CD4-positive, alpha-beta T cell treated with Interferon gamma for 1 hour (primary cell): ENCODE measurements around the gene SPG7.

Source experiments
- DNase-seq: peaks from one replicate; pipeline ENCODE4 v3.0.0-alpha.2; 2020

The SPG7 gene

GRCh38 chr16:89548344-89549006, 40.3 kb downstream of the SPG7 start:
- DNase-seq: no peak

- DNase-seq: no peak
Measured at GRCh38 chr16:89549007-89549700, 41.0 kb downstream of the SPG7 start.

- no peak for DNase-seq
Measured at GRCh38 chr16:89550421-89551007, 42.3 kb downstream of the SPG7 start.

- no peak for DNase-seq
Measured at GRCh38 chr16:89552329-89552728, 44.1 kb downstream of the SPG7 start.

GRCh38 chr16:89552913-89553312, 44.7 kb downstream of the SPG7 start:
- DNase-seq: no peak

GRCh38 chr16:89553733-89554132, 45.5 kb downstream of the SPG7 start:
- DNase-seq: no peak

- DNase-seq: no peak
Measured at GRCh38 chr16:89554343-89554742, 46.1 kb downstream of the SPG7 start.

GRCh38 chr16:89555265-89555664, 47.1 kb downstream of the SPG7 start:
- no peak for DNase-seq

- DNase-seq: no peak
Measured at GRCh38 chr16:89555780-89556179, 47.6 kb downstream of the SPG7 start.

- peak; percentile 74 for DNase-seq
Measured at GRCh38 chr16:89556750-89557689, 48.8 kb downstream of the SPG7 start.

GRCh38 chr16:89557690-89558490, 49.7 kb downstream of the SPG7 start:
- DNase-seq: no peak

GRCh38 chr16:89560378-89561141, 52.4 kb downstream of the SPG7 start, which contains the start of gene RPL13:
Gene RPL13, plus strand, starts transcription at chr16:89560682. Its CDS starts 278 bp downstream, at chr16:89560960.
- DNase-seq: peak; percentile 93

GRCh38 chr16:89561142-89561883, 53.1 kb downstream of the SPG7 start:
- DNase-seq: no peak

GRCh38 chr16:89561884-89562599, 53.8 kb downstream of the SPG7 start:
- no peak for DNase-seq

- no peak for DNase-seq
Measured at GRCh38 chr16:89562939-89563338, 54.7 kb downstream of the SPG7 start.

GRCh38 chr16:89563639-89564392, 55.6 kb downstream of the SPG7 start:
- no peak for DNase-seq

GRCh38 chr16:89564476-89565255, 56.5 kb downstream of the SPG7 start:
- DNase-seq: no peak

- no peak for DNase-seq
Measured at GRCh38 chr16:89565256-89565505, 57.0 kb downstream of the SPG7 start.
